ENCODE results near the gene BABAM1. TPM values are rescaled to one million over a fixed set of nuclear protein-coding genes. Genes with fewer than 3 reads are reported as not detected.

BABAM1 gene
- total RNA-seq, 4 donors from 2014 or later, result 86.3 to 120 (median 99.4) TPM

DNA sequence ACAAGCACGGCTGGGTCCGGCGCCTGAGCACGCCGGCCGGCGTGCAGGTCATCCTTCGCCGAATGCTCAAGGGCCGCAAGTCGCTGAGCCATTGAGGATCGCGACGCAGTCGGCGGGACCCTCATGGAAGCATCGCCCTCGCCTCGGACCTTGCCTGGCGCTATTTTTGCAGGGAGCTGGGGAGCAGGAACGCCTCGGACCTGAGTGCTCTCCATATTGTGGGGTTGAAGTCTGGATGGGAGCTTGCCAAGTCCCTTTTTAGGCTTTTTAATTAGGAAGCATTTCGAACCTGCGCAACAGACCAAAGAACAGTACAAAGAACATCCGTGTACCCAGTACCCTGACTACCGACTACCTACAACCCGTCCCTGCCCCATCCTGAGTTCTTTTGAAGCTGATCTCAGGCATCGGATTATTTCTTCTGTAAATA lies 39.1 kb downstream of the BABAM1 start:
- H3K27me3 ChIP-seq, result no peaks in the 10 kb centered on the region
- no peaks in the 10 kb centered on the region for H3K36me3 ChIP-seq
- peak overlapping the region; percentile 64 to 83 (median 72) for H3K4me3 ChIP-seq
- ATAC-seq (no peak), DNase-seq (no peak)
- in situ Hi-C loops (cut with MboI; ENCODE audit: low sequenced_read_pairs in 4 of 4), result no loop called here
- no peaks in the 10 kb centered on the region for H3K9me3 ChIP-seq
- peak overlapping the region; percentile 92 to 94 (median 94) for H3K27ac ChIP-seq
- intact Hi-C loops (cut with DNase I; ENCODE audit: low total_unique reads), result no loop called here
- TF ChIP-seq POLR2A (IDR thresholded peaks at IDR 0.05), result no peak
- TF ChIP-seq, protein P1, sequence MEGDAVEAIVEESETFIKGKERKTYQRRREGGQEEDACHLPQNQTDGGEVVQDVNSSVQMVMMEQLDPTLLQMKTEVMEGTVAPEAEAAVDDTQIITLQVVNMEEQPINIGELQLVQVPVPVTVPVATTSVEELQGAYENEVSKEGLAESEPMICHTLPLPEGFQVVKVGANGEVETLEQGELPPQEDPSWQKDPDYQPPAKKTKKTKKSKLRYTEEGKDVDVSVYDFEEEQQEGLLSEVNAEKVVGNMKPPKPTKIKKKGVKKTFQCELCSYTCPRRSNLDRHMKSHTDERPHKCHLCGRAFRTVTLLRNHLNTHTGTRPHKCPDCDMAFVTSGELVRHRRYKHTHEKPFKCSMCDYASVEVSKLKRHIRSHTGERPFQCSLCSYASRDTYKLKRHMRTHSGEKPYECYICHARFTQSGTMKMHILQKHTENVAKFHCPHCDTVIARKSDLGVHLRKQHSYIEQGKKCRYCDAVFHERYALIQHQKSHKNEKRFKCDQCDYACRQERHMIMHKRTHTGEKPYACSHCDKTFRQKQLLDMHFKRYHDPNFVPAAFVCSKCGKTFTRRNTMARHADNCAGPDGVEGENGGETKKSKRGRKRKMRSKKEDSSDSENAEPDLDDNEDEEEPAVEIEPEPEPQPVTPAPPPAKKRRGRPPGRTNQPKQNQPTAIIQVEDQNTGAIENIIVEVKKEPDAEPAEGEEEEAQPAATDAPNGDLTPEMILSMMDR (IDR thresholded peaks at IDR 0.05 in 4 of 5, conservative IDR thresholded peaks at IDR 0.05 in 1 of 5), result no peak
- peaks cover 46 to 55% of the 10 kb centered on the region in 2 donors for H3K4me1 ChIP-seq

DNA sequence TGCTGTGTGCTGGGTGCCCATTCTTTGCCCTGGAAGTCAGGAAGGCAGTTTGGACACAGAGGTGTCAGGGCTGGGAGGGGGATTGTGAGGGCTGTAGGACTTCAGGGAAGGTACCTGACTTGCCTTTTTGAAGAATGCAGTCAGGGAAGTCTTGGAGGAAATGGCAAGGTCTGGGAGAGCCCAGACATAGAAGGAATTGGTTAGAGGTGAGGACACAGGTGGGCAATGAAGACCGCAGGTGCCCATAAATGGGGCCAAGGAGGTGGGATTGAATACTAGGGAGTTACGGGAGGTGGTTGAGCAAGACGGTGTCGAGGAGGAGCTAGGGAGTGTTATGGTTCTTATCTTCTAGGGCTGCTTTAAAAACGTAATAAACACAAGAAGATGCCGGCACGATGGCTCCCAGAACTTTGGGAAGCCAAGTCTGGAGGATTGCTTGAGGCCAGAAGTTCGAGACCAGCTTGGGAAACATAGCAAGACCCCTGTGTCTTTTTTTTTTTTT lies 40.7 kb downstream of the BABAM1 start:
- intact Hi-C loops (cut with DNase I; ENCODE audit: low total_unique reads) (no loop called here), in situ Hi-C loops (cut with MboI; ENCODE audit: low sequenced_read_pairs in 4 of 4) (no loop called here)
- Histone ChIP-seq H3K27me3 (no peaks in the 10 kb centered on the region), H3K27ac (peak overlapping the region in 3 of 4 donors; percentile 87 to 94 (median 94)), H3K36me3 (no peaks in the 10 kb centered on the region), H3K4me1 (peaks cover 37 to 46% of the 10 kb centered on the region in 2 donors), H3K4me3 (no peak overlapping the region), H3K9me3 (no peaks in the 10 kb centered on the region)
- DNase-seq (no peak), ATAC-seq (no peak)
- no peak for TF ChIP-seq POLR2A (IDR thresholded peaks at IDR 0.05)
- TF ChIP-seq, protein P1 (IDR thresholded peaks at IDR 0.05 in 4 of 5, conservative IDR thresholded peaks at IDR 0.05 in 1 of 5), result no peak

DNA sequence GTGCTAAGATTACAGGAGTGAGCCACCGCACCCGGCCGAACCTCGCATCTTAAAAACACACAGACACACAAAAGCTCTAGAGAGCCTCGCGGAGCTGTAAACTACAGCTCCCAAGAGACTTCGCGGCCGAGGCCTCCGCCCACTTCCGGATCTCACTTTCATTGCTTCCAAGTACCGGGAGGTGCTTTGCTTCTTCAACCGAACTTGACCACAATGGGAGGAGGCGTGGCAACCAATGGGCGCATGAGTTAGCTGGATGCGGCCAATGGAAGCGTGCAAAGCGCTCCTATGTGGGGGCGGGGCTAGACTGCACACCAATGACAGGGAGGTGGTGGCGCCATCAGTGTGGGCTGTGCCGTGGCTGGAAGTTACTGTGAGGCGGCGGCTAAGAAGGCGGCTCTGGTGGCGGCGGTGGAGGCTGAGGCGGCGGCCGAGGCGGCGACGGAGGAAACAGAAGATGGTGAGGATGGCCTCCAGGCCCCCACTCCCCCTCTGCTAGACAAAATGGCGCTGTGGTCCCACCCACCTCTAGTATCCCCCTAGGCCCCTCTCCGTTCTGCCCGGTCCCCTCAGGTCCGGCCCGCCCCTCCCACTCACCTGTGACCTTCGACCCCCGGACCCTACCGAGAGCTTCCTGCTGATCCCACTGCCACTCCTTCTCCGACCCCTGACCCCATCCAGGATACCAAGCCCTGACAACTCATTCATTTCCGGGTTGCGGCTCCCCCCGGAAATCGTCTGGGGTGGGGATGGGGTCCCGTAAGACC lies 42.1 kb downstream of the BABAM1 start, which contains the start of gene DDA1:
TSS of gene DDA1 (plus strand) at position 366 of the 767 bp plus-strand sequence. CDS start at position 458, 92 bp downstream.
- Histone ChIP-seq H3K4me3 (peak within 1 kb of the TSS; percentile 74 to 99 (median 94)), H3K4me1 (peaks cover 32 to 35% of the 10 kb centered on the region in 2 donors), H3K27ac (peak within 1 kb of the TSS; percentile 82 to 90 (median 86)), H3K27me3 (no peaks in the 10 kb centered on the region), H3K36me3 (peaks cover 0 to 6% of the 10 kb centered on the region in 2 donors), H3K9me3 (no peaks in the 10 kb centered on the region)
- intact Hi-C loops (cut with DNase I; ENCODE audit: low total_unique reads), result loop anchor here (1.0 kb wide), 2 partner anchors 28 to 160 kb away; partner anchors contain the start of gene GTPBP3
- DNase-seq (peak; percentile 100), ATAC-seq (peak; percentile 87 to 93)
- in situ Hi-C loops (cut with MboI; ENCODE audit: low sequenced_read_pairs in 4 of 4), result no loop called here
- TF ChIP-seq, protein P1 (IDR thresholded peaks at IDR 0.05 in 4 of 5, conservative IDR thresholded peaks at IDR 0.05 in 1 of 5), result no peak
- TF ChIP-seq POLR2A (IDR thresholded peaks at IDR 0.05), result peak; percentile 66 to 71

DNA sequence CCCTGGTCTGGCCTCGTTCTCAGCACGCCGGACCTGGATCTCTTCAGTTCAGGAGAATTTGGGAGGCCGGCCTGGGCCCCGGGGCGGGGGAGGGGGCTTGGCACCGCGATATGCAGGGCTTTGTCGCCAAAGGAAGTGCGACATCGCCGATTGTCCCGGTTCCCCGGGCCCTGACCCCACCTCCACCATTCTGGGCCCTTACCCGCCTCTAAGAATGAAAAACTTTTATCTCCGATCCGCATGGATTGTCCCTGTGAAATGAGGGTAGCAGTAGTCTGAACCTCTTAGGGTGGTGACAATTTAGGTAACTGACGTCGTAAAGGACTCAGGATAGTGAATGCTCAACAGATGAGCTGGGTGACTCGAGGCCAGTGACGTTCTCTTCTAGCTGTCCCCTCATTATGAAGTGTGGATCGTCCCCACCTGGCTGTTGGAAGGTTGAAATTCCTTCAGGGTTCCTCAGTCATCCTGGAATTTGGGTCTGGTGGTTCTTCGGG lies 42.8 kb downstream of the BABAM1 start:
- Histone ChIP-seq H3K36me3 (peaks cover 0 to 13% of the 10 kb centered on the region in 2 donors), H3K4me1 (peaks cover 26 to 29% of the 10 kb centered on the region in 2 donors), H3K27me3 (no peaks in the 10 kb centered on the region), H3K9me3 (no peaks in the 10 kb centered on the region), H3K4me3 (peak overlapping the region; percentile 74 to 99 (median 94)), H3K27ac (peak overlapping the region; percentile 82 to 90 (median 86))
- ATAC-seq (no peak), DNase-seq (no peak)
- in situ Hi-C loops (cut with MboI; ENCODE audit: low sequenced_read_pairs in 4 of 4) (no loop called here), intact Hi-C loops (cut with DNase I; ENCODE audit: low total_unique reads) (loop anchor here (1.0 kb wide), 2 partner anchors 27 to 159 kb away; partner anchors contain the start of gene GTPBP3)
- TF ChIP-seq POLR2A (IDR thresholded peaks at IDR 0.05), result no peak
- TF ChIP-seq, protein P1 (IDR thresholded peaks at IDR 0.05 in 4 of 5, conservative IDR thresholded peaks at IDR 0.05 in 1 of 5), result no peak

Data from gastrocnemius medialis (tissue), 4 donors.